Measurements from ENCODE around the gene UBQLN4. TPM values are rescaled to one million over a fixed set of nuclear protein-coding genes. Genes with fewer than 3 reads are reported as not detected.

The UBQLN4 gene
- total and polyA plus RNA-seq, 2 of the 4 experiments (the other 2 are of a cell fraction), result 8.8 to 21.6 TPM

DNA sequence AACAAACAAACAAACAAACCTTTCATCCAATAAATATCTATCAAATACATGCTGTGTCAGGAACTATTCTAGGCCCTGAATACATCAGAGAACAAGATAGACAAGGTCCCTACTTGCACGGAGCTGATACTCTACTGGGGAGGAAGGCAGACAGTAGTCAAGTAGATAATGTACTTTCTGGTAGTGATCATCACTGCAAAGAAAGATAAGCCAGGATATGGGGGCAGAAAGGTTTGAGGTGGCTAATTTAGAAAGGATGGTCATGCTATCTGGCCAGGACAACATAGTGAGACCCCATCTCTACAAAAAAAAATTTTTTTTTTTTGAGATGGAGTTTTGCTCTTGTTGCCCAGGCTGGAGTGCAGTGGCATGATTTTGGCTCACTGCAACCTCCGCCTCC, 38.0 kb upstream of the UBQLN4 start:
- no TSS peak for BruUV-seq (replicated peaks)
- no peak overlapping the region for H2BK120ac ChIP-seq (ENCODE audit: low read depth, low read length)

More for the DNA sequence above, 38.0 kb upstream of the UBQLN4 start:
- no peak overlapping the region for H3K18ac ChIP-seq (ENCODE audit: low read depth, low read length)
- peaks cover 4 to 46% of the 10 kb centered on the region in 2 experiments for H3K79me1 ChIP-seq (ENCODE audit: low read depth in 1 of 2, low read length in 2 of 2)
- 83% methylated on average over 1 of the region's 2 CpGs; no CpG with 5 or more reads in 1 of the 2 experiments for WGBS, 2 experiments (ENCODE audit: extremely low coverage in 2 of 2, insufficient read length in 1 of 2)
- no peak overlapping the region for H4K5ac ChIP-seq (ENCODE audit: low read depth, low read length)
- H3K14ac ChIP-seq (replicated peaks; ENCODE audit: low read depth, low read length), result no peak overlapping the region
- POLR2A ChIA-PET (ENCODE audit: unreplicated experiment), result no interaction called here
- peaks cover 13% of the 10 kb centered on the region; the same call in 1 of the 2 replicates for H4K20me1 ChIP-seq (ENCODE audit: insufficient read depth, low read length)
- H3K56ac ChIP-seq (ENCODE audit: extremely low read depth, insufficient read depth, low read length), result no peak overlapping the region
- no peak for TF ChIP-seq CHD1 (IDR thresholded peaks at IDR 0.05; ENCODE audit: low read depth, low read length)
- TF ChIP-seq, protein P1, sequence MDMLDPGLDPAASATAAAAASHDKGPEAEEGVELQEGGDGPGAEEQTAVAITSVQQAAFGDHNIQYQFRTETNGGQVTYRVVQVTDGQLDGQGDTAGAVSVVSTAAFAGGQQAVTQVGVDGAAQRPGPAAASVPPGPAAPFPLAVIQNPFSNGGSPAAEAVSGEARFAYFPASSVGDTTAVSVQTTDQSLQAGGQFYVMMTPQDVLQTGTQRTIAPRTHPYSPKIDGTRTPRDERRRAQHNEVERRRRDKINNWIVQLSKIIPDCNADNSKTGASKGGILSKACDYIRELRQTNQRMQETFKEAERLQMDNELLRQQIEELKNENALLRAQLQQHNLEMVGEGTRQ (IDR thresholded peaks at IDR 0.05; ENCODE audit: low read depth, low read length), result no peak
- TF ChIP-seq, protein P2, sequence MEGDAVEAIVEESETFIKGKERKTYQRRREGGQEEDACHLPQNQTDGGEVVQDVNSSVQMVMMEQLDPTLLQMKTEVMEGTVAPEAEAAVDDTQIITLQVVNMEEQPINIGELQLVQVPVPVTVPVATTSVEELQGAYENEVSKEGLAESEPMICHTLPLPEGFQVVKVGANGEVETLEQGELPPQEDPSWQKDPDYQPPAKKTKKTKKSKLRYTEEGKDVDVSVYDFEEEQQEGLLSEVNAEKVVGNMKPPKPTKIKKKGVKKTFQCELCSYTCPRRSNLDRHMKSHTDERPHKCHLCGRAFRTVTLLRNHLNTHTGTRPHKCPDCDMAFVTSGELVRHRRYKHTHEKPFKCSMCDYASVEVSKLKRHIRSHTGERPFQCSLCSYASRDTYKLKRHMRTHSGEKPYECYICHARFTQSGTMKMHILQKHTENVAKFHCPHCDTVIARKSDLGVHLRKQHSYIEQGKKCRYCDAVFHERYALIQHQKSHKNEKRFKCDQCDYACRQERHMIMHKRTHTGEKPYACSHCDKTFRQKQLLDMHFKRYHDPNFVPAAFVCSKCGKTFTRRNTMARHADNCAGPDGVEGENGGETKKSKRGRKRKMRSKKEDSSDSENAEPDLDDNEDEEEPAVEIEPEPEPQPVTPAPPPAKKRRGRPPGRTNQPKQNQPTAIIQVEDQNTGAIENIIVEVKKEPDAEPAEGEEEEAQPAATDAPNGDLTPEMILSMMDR (conservative IDR thresholded peaks at IDR 0.05; ENCODE audit: low read depth, low read length), result no peak
- TF ChIP-seq NFE2L2 (IDR thresholded peaks at IDR 0.05; ENCODE audit: low read depth, low read length), result no peak
- TF ChIP-seq ELK1 (IDR thresholded peaks at IDR 0.05; ENCODE audit: borderline replicate concordance, low read depth, low read length), result no peak
- no peak for TF ChIP-seq MAFK (IDR thresholded peaks at IDR 0.05; ENCODE audit: low read depth, low read length)
- TF ChIP-seq POLR2A (IDR thresholded peaks at IDR 0.05; ENCODE audit: low read depth, low read length), result no peak
- TF ChIP-seq RFX5 (IDR thresholded peaks at IDR 0.05; ENCODE audit: low read depth, low read length), result no peak
- TF ChIP-seq CEBPB (IDR thresholded peaks at IDR 0.05; ENCODE audit: low read depth, low read length), result no peak
- TF ChIP-seq FOS (IDR thresholded peaks at IDR 0.05; ENCODE audit: low read depth, low read length), result no peak
- no peak overlapping the region for H3K4me2 ChIP-seq (ENCODE audit: low read depth, low read length)
- H4K8ac ChIP-seq (ENCODE audit: low read depth in 2 of 2, low read length in 2 of 2), result no peak overlapping the region
- no peak overlapping the region for H4K91ac ChIP-seq (ENCODE audit: insufficient read depth, low read depth, low read length)
- H3K23ac ChIP-seq (ENCODE audit: low read depth, low read length), result no peak overlapping the region
- no peak overlapping the region for H2AFZ ChIP-seq (replicated peaks; ENCODE audit: low read length, poor library complexity)
- no peak overlapping the region for H3K9ac ChIP-seq (ENCODE audit: low read depth, low read length)
- H3K27me3 ChIP-seq (ENCODE audit: control insufficient read depth, insufficient read depth, low read length), result no peaks in the 10 kb centered on the region
- H3K9me3 ChIP-seq (ENCODE audit: control insufficient read depth, insufficient read depth, low read length), result no peaks in the 10 kb centered on the region
- in situ Hi-C loops (cut with MboI; ENCODE audit: low sequenced_read_pairs) (loop anchor here (5.0 kb wide), 1 partner anchor 131 kb away; no protein-coding TSS in a partner anchor), dilution Hi-C loops (cut with HindIII; ENCODE audit: low sequenced_read_pairs, unreplicated experiment) (no loop called here), intact Hi-C loops (cut with micrococcal nuclease) (loop anchor here (10.0 kb wide), 1 partner anchor 223 kb away; no protein-coding TSS in a partner anchor)
- H2BK15ac ChIP-seq (ENCODE audit: low read depth, low read length), result no peak overlapping the region
- peaks cover 6% of the 10 kb centered on the region; the same call in 1 of the 2 replicates for H3K36me3 ChIP-seq (ENCODE audit: control insufficient read depth, insufficient read depth, low read length)
- no peaks in the 10 kb centered on the region for H3K9me1 ChIP-seq (ENCODE audit: insufficient read depth, low read length)
- DNase-seq, result no peak
- H3K4me1 ChIP-seq (ENCODE audit: control insufficient read depth, insufficient read depth, low read length), result peaks cover 2% of the 10 kb centered on the region
- H3K27ac ChIP-seq (ENCODE audit: insufficient read depth, low read length), result no peak overlapping the region
- no peak overlapping the region for H3K4ac ChIP-seq (ENCODE audit: low read depth, low read length)
- no peak overlapping the region for H2BK20ac ChIP-seq (ENCODE audit: low read depth, low read length)
- no peak overlapping the region for H2AK5ac ChIP-seq (ENCODE audit: low read depth, low read length)
- H2AK9ac ChIP-seq (replicated peaks; ENCODE audit: low read depth, low read length, poor library complexity), result no peak overlapping the region
- ATAC-seq (ENCODE audit: low read depth), result no peak
- no peak overlapping the region for H2BK5ac ChIP-seq (ENCODE audit: low read depth, low read length, poor library complexity, severe bottlenecking)
- CTCF ChIA-PET, result interaction anchor here (0.8 to 1.6 kb wide), 3 partner anchors 10 to 134 kb away, joined by 5 to 6 read pairs (median 6); no protein-coding TSS in a partner anchor
- H3K4me3 ChIP-seq (ENCODE audit: insufficient read depth, low read depth, low read length), result no peak overlapping the region
